ENCODE results near the gene ARAP1.

The ARAP1 gene

GRCh38 chr11:72636376-72636775 is 115.8 kb downstream of the ARAP1 start:
- DNase-seq (ENCODE audit: low read depth) = no peak

GRCh38 chr11:72635933-72636332 is 116.3 kb downstream of the ARAP1 start:
- no peak for DNase-seq (ENCODE audit: low read depth)

GRCh38 chr11:72635309-72635915 is 116.8 kb downstream of the ARAP1 start:
- DNase-seq (ENCODE audit: low read depth) = no peak
